ENCODE measurements around the gene COL4A1.

DNA sequence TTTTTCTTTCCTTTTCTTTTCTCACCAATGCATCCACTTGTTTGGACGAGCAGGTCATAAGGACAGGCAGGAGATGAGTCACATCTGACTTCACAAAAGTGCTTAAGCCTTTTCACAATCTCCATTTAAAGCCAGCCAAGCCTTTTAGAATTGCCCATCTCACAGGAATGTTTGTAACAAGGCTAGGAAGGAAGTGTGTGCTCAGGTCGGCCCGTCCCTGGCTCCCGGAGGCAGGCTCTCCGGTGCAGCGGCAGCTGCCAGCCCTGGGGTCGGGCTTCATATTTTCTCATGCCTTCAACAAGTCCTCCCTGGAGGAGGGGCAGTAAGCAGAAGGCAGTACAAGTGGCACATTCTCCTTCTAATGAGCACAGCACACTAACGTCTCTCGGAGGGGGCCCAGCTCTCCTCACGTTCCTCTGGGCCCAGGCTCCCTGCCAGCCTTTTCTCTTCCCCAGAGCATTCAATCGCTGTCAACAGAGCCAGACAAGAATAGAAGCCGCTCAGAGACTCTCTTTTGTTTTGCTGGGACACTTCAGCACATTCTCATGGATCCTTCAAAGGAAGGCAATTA, 180.5 kb downstream of the COL4A1 start:
- TF ChIP-seq, protein P1, sequence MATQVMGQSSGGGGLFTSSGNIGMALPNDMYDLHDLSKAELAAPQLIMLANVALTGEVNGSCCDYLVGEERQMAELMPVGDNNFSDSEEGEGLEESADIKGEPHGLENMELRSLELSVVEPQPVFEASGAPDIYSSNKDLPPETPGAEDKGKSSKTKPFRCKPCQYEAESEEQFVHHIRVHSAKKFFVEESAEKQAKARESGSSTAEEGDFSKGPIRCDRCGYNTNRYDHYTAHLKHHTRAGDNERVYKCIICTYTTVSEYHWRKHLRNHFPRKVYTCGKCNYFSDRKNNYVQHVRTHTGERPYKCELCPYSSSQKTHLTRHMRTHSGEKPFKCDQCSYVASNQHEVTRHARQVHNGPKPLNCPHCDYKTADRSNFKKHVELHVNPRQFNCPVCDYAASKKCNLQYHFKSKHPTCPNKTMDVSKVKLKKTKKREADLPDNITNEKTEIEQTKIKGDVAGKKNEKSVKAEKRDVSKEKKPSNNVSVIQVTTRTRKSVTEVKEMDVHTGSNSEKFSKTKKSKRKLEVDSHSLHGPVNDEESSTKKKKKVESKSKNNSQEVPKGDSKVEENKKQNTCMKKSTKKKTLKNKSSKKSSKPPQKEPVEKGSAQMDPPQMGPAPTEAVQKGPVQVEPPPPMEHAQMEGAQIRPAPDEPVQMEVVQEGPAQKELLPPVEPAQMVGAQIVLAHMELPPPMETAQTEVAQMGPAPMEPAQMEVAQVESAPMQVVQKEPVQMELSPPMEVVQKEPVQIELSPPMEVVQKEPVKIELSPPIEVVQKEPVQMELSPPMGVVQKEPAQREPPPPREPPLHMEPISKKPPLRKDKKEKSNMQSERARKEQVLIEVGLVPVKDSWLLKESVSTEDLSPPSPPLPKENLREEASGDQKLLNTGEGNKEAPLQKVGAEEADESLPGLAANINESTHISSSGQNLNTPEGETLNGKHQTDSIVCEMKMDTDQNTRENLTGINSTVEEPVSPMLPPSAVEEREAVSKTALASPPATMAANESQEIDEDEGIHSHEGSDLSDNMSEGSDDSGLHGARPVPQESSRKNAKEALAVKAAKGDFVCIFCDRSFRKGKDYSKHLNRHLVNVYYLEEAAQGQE (IDR thresholded peaks at IDR 0.05; ENCODE audit: insufficient replicate concordance, low read depth): no peak
- TF ChIP-seq, protein P2, sequence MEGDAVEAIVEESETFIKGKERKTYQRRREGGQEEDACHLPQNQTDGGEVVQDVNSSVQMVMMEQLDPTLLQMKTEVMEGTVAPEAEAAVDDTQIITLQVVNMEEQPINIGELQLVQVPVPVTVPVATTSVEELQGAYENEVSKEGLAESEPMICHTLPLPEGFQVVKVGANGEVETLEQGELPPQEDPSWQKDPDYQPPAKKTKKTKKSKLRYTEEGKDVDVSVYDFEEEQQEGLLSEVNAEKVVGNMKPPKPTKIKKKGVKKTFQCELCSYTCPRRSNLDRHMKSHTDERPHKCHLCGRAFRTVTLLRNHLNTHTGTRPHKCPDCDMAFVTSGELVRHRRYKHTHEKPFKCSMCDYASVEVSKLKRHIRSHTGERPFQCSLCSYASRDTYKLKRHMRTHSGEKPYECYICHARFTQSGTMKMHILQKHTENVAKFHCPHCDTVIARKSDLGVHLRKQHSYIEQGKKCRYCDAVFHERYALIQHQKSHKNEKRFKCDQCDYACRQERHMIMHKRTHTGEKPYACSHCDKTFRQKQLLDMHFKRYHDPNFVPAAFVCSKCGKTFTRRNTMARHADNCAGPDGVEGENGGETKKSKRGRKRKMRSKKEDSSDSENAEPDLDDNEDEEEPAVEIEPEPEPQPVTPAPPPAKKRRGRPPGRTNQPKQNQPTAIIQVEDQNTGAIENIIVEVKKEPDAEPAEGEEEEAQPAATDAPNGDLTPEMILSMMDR (IDR thresholded peaks at IDR 0.05; ENCODE audit: insufficient read depth, low read length): no peak
- TF ChIP-seq POLR2AphosphoS5 (IDR thresholded peaks at IDR 0.05; ENCODE audit: low read depth) (no peak), GABPA (IDR thresholded peaks at IDR 0.05; ENCODE audit: low read depth) (no peak), SPI1 (IDR thresholded peaks at IDR 0.05; ENCODE audit: borderline replicate concordance, low read depth) (no peak)
